Measurements from ENCODE around the gene FNDC1.

The FNDC1 gene

GRCh38 chr6:159152041-159152440 is 17.2 kb upstream of the FNDC1 start:
- H3K36me3 ChIP-seq (ENCODE audit: insufficient read depth, low read length), result no peaks in the 10 kb centered on the region
- no peaks in the 10 kb centered on the region for H3K79me2 ChIP-seq (ENCODE audit: insufficient read depth, low read length)
- no peak overlapping the region for H3K4me2 ChIP-seq (ENCODE audit: low read length)
- no peak overlapping the region for H2AFZ ChIP-seq (ENCODE audit: low read length)
- H3K4me3 ChIP-seq (ENCODE audit: low read depth, low read length, poor library complexity, severe bottlenecking), result no peak overlapping the region
- no peaks in the 10 kb centered on the region for H3F3A ChIP-seq (ENCODE audit: insufficient read depth, low read length)
- H3K9ac ChIP-seq (ENCODE audit: low read length), result no peak overlapping the region
- H3K4me1 ChIP-seq (ENCODE audit: insufficient read depth, low read length, severe bottlenecking), result no peaks in the 10 kb centered on the region
- no peaks in the 10 kb centered on the region for H4K20me1 ChIP-seq (ENCODE audit: insufficient read depth, low read length)
- peaks cover 7% of the 10 kb centered on the region for H3K9me3 ChIP-seq (ENCODE audit: low read length)
- TF ChIP-seq CTCF (IDR thresholded peaks at IDR 0.05; ENCODE audit: low read length) (no peak), EZH2 (IDR thresholded peaks at IDR 0.05; ENCODE audit: borderline replicate concordance, low read length) (no peak)
- H3K9me2 ChIP-seq (ENCODE audit: low read depth, low read length), result no peaks in the 10 kb centered on the region
- no peak overlapping the region for H3K27ac ChIP-seq (ENCODE audit: low read depth, low read length, poor library complexity, severe bottlenecking)
- peaks cover 4% of the 10 kb centered on the region; the same call in 1 of the 2 replicates for H3K27me3 ChIP-seq (ENCODE audit: insufficient read depth, low read length)

GRCh38 chr6:159152782-159153181 is 16.4 kb upstream of the FNDC1 start:
- Histone ChIP-seq H4K20me1 (ENCODE audit: insufficient read depth, low read length) (no peaks in the 10 kb centered on the region), H3K36me3 (ENCODE audit: insufficient read depth, low read length) (no peaks in the 10 kb centered on the region), H3K4me3 (ENCODE audit: low read depth, low read length, poor library complexity, severe bottlenecking) (no peak overlapping the region), H3K4me1 (ENCODE audit: insufficient read depth, low read length, severe bottlenecking) (no peaks in the 10 kb centered on the region), H3K79me2 (ENCODE audit: insufficient read depth, low read length) (no peaks in the 10 kb centered on the region), H2AFZ (ENCODE audit: low read length) (no peak overlapping the region), H3K4me2 (ENCODE audit: low read length) (no peak overlapping the region), H3F3A (ENCODE audit: insufficient read depth, low read length) (no peaks in the 10 kb centered on the region), H3K27ac (ENCODE audit: low read depth, low read length, poor library complexity, severe bottlenecking) (no peak overlapping the region), H3K27me3 (ENCODE audit: insufficient read depth, low read length) (no peaks in the 10 kb centered on the region), H3K9me2 (ENCODE audit: low read depth, low read length) (no peaks in the 10 kb centered on the region), H3K9ac (ENCODE audit: low read length) (no peak overlapping the region), H3K9me3 (ENCODE audit: low read length) (peaks cover 7% of the 10 kb centered on the region)
- TF ChIP-seq CTCF (IDR thresholded peaks at IDR 0.05; ENCODE audit: low read length) (no peak), EZH2 (IDR thresholded peaks at IDR 0.05; ENCODE audit: borderline replicate concordance, low read length) (no peak)

GRCh38 chr6:159155679-159156078 is 13.5 kb upstream of the FNDC1 start:
- H3K4me1 ChIP-seq (ENCODE audit: insufficient read depth, low read length, severe bottlenecking), result no peaks in the 10 kb centered on the region
- TF ChIP-seq CTCF (IDR thresholded peaks at IDR 0.05; ENCODE audit: low read length) (no peak), EZH2 (IDR thresholded peaks at IDR 0.05; ENCODE audit: borderline replicate concordance, low read length) (no peak)
- H3F3A ChIP-seq (ENCODE audit: insufficient read depth, low read length), result no peaks in the 10 kb centered on the region
- no peaks in the 10 kb centered on the region for H3K36me3 ChIP-seq (ENCODE audit: insufficient read depth, low read length)
- no peaks in the 10 kb centered on the region; the same call in 1 of the 2 replicates for H3K27me3 ChIP-seq (ENCODE audit: insufficient read depth, low read length)
- no peaks in the 10 kb centered on the region for H3K79me2 ChIP-seq (ENCODE audit: insufficient read depth, low read length)
- no peak overlapping the region for H2AFZ ChIP-seq (ENCODE audit: low read length)
- H3K4me2 ChIP-seq (ENCODE audit: low read length), result no peak overlapping the region
- H3K9me3 ChIP-seq (ENCODE audit: low read length), result peaks cover 7% of the 10 kb centered on the region
- no peak overlapping the region for H3K27ac ChIP-seq (ENCODE audit: low read depth, low read length, poor library complexity, severe bottlenecking)
- H4K20me1 ChIP-seq (ENCODE audit: insufficient read depth, low read length), result no peaks in the 10 kb centered on the region
- no peaks in the 10 kb centered on the region for H3K9me2 ChIP-seq (ENCODE audit: low read depth, low read length)
- H3K9ac ChIP-seq (ENCODE audit: low read length), result no peak overlapping the region
- no peak overlapping the region for H3K4me3 ChIP-seq (ENCODE audit: low read depth, low read length, poor library complexity, severe bottlenecking)
